Measurements from ENCODE around the gene ATP9B.
A peak's percentile ranks its signal among the peaks of the same experiment; 100 is the strongest.
"Not testable (repeated sequence)": the region's sequence is repeated elsewhere in the genome, so short reads cannot be mapped to it uniquely, and the experiment has no call there.

The ATP9B gene

DNA sequence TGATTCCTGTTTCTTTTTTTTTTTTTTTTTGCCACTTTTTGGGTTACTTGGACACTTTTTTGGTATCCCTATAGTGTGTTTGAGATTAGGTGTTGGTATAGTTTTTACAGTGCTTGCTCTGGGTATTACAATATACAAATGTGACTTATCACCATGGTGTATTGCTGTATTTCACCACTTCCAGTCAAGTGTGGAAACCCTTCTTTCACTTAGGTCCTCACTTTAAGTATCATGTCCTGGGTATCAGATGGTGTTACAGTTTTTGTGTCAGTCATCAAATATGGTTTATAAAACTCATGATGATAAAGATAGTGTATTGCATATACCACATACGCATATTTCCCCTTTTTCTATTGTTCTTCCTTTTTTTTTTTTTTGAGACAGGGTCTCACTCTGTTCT lies 1.8 kb downstream of the ATP9B start:
- no peak for DNase-seq (ENCODE audit: low spot score)

DNA sequence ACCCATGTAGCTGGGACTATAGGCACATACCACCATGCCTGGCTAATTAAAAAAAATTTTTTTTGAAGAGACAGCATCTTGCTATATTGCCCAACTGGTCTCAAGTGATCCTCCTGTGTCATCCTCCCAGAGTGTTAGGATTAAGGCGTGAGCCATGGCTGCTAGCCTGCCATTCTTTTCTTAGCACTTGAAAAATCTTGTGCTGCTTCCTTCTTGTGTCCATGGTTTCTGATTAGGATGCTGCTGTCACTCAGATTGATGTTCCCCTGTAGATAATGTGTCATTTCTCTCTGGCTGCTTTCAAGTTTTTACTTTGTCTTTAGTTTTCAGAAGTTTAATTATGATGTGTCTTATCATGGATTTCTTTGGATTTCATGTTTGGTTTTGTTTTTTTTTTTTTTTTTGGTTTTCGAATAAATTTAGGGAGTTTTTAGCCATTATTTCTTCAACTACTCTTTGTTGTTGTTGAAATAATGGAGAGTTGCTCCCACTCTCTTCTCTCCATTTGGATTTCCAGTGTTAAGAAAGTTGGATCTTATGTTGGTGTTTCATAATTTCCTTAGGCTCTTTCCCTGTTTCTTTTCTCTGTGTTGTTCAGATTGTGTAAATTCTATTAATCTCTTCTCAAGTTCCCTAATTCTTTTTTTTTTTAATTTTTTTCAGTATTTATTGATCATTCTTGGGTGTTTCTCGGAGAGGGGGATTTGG lies 2.5 kb downstream of the ATP9B start:
- DNase-seq (ENCODE audit: low spot score): no peak

DNA sequence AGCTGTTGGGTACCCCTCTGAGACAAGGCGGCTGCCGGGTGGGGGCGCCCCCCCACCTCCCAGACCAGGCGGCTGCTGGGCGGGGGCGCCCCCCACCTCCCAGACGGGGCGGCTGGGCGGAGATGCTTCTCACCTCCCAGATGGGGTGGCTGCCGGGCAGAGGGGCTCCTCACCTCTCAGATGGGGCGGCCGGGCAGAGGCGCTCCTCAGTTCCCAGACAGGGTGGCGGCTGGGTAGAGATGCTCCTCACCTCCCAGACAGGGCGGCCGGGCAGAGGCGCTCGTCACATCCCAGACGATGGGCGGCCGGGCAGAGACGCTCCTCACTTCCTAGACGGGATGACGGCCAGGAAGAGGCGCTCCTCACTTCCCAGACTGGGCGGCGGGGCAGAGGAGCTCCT lies 3.5 kb downstream of the ATP9B start:
- DNase-seq (ENCODE audit: low spot score): not testable (repeated sequence)

DNA sequence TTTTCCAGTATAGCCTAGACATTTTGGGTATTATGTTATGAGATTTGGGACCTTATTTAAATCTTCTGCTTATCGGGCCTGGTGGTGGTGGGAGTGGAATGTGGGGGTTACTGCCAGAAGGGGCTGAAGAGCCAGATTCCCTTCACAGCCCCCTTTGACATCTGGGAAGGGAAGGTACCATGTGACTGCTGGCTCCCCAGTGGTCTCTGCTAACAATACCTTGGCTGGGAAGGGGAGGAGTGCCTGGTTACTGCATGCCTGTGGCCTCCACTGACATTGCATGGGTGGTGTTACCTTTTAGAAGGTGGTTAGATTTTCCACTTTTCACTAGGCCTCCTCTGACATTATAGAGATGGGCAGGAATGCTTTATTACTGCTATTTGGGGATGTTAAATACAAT lies 8.0 kb downstream of the ATP9B start:
- DNase-seq (ENCODE audit: low spot score): no peak

DNA sequence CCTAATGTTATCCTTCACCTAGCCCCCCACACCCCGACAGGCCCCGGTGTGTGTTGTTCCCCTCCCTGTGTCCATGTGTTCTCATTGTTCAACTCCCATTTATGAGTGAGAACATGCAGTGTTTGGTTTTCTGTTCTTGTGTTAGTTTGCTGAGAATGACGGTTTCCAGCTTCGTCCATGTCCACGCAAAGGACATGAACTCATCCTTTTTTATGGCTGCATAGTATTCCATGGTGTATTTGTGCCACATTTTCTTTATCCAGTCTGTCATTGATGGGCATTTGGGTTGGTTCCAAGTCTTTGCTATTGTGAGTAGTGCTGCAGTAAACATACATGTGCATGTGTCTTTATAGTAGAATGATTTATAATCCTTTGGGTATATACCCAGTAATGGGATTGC lies 9.6 kb downstream of the ATP9B start:
- not testable (repeated sequence) for DNase-seq (ENCODE audit: low spot score)

DNA sequence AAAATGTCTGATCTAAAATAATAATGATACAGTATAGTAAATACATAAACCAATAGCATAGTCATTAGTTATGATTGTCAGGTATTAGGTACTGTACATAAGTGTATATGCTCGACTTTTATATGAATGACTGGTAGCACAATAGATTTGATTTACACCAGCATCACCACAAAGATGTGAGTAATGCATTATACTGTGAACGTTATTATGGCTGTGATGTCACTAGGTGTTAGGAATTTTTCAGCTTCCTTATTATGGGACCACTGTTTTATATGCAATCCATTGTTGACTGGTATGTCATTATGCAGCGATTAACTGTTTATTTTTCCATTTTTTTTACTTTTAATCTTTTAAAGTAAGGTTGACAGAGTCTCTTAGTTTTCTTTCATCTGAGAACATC lies 23.7 kb downstream of the ATP9B start:
- no peak for DNase-seq (ENCODE audit: low spot score)

DNA sequence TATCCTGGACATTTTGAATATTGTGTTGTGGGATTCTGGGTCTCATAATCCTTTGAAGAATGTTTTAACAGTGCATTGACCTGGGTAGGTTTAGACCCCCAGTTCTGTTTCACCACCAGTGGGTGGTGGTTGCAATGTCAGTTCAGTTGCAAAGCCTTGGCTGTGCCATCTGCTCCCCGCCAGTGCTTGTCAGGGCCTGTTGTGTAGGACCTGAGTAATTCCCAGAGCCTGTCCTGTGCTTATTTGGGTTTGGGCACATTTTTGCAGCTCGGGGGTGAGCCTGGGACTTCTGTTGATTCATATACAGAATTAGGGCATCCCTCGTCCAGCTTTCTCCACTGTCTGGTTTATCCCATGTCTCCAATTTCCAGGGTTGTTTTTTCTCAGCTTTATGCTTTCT lies 24.8 kb downstream of the ATP9B start:
- DNase-seq (ENCODE audit: low spot score): no peak

DNA sequence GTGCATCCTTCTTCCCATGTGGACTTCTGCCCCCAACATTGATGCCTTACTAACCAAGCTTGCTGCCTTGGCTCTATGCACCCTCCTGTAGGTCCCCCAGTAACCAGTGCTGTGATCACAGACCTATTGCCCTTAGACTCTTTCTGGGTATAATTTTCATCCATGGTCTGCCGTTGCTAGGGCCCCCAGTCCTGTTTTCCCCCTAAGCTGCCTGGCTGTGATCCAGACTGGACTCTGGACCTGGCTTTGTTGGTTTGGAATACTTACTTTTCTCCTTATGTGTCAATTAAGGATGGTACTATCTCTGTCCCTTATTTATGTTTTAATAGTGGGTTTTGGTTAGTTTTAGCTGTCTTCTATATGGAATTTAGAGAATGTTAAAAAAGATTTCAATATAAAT lies 26.0 kb downstream of the ATP9B start:
- DNase-seq (ENCODE audit: low spot score): no peak

DNA sequence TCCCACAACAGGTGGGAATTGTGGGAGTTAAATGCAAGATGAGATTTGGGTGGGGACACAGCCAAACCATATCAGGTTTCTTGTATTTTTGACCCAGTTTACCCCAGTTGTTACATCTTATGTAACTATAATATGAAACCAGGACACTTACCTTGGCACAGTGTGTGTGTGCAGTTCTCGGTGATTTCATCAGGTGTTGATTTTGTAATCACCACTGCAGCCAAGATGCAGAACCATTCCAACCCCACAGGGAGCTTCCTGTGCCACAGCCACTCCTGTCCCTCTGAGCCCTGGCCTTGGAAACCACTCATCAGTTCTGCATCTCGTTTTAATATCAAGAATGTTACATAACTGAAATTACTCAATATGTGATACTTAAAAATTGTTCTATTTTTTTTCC lies 31.8 kb downstream of the ATP9B start:
- DNase-seq (ENCODE audit: low spot score): no peak

DNA sequence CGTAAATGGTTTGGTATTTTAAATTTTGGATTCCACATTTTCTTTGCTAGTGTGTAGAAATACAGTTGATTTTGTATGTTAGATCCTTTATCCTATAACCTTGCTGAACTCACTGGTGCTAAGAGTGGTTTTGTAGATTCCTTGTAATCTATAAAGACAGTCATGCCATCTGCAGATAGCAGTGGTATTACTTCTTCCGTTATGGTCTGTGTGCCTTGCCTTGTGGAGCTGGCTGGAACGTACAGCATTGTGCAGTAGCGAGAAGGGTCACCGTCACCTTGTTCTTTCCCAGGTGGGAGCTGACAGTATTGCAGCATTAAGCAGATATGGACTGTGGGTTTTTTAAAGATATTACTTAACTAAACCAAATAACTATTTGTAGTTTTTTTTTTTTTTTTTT lies 33.7 kb downstream of the ATP9B start:
- no peak for DNase-seq (ENCODE audit: low spot score)

DNA sequence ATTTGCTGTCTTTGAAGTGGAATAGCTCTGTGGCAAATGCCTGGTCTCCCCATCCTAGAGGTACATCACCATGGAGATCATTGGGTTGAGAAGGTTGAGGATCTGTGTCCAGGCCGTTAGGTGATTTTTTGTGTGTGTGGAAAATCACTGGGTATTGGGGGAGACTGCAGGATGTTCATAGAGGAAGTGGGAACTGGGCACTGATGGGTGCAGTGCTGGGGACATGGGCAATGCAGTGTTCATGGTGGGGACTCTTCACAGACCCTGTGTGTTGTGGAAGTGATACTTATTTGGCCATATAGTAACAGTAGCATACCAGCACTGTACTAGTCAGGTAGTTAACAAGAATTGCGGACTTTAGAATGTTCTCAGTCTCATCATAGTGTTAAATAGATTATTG lies 34.9 kb downstream of the ATP9B start:
- DNase-seq (ENCODE audit: low spot score): no peak

DNA sequence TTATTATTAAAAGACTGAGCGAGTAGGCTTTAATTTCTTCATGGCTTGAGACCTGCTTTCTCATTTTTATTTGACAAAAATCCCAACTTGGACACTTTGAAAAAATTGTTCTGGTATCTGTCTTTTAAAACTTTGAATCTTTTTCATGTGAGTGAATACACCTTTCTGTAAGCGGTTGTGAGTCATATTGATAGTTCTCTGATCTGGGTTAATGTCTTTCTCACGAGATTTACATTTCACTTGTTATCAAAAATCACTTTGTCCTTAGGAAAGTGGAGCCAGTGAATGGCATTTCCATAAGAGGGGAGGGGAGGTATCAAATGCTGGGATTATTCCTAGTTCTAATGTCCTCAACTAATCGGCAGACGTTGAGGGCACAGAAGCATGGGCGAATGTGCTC lies 36.3 kb downstream of the ATP9B start:
- no peak for DNase-seq (ENCODE audit: low spot score)

DNA sequence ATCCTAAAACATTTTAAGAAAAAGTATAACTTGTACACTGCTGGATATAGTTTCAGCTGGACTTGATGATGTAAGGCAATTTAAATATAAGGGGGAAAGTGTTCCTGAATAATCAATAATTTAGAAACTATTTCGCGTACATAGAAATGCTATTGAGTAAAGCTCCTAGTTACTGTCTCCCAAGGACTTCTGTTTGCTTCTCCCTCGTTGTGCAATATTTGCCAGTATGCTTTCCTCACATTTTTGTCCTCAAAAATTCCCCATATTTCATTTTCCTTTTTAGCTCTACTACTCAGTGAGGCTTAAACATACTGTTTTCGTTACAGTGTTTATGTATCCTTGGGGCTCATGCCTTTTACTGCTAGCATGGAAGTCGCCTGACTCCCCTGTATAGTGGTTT lies 36.9 kb downstream of the ATP9B start:
- no peak for DNase-seq (ENCODE audit: low spot score)

DNA sequence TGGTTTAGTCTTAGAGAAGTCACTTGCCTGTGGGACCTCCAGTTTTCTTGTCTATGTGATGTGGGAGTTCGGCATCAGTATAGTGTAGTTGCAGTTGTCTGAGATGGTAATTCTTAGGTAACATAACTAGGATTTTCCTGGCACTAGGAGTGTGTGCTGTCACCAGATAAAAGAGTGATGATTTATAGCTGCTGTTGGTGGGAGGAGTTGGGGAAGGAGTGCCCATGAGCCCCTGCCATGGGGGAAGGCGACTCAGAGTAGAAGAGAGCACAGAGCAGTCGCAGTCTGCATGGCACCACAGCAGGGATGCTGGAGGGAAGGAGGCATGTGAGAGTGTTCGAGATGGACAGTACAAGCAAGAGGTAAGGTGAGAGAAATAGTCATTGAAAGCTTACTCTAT lies 38.7 kb downstream of the ATP9B start:
- DNase-seq (ENCODE audit: low spot score): no peak

DNA sequence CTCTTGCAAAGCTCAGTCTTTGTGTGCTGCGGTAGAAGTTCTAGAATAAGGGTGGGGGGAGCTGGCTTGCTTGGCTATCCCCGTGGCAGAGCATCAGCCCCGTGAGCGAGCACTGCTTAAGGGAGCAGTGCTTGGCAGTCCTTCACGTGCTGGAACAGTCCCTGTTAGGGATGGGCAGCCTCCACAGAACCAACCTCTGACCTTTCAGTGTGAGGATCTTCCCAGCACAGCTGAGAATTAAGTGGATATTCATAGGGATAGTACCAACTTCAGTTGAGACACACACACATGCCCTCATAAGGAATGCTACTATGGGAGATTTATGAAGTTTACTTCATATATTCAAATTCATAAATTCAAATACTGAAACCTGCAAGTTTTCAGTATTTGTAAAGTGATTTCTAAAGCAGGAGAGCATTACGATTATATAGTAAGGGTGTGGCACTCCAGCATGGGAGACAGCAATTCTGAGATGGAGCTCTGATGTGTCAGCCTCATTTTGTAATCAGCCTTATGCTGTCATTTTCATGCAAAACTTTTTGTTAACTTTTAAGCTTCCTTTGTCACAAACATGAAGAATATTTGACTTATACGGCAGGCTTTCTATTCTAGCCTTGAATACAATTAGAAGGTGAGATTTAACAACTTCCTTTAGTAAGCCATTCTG lies 39.5 kb downstream of the ATP9B start:
- no peak for DNase-seq (ENCODE audit: low spot score)

DNA sequence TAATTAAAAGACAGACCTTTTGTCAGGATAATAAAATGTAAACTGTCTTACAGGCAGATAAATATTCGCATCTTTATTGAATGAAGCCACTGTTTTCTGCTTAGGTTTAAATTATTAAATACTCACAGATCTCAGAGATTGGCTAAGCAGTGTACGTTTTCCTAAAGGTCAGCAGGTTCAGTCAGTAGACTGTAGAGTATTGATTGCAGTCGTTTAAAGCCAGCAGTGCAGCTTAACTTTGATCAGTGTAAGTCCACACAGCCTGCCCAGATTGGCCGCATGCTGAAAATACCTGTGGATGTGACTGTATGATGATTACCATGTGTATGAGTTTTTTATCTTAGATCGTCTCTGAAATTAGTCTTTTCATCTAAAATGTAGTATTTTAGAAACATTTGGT lies 42.3 kb downstream of the ATP9B start:
- no peak for DNase-seq (ENCODE audit: low spot score)

DNA sequence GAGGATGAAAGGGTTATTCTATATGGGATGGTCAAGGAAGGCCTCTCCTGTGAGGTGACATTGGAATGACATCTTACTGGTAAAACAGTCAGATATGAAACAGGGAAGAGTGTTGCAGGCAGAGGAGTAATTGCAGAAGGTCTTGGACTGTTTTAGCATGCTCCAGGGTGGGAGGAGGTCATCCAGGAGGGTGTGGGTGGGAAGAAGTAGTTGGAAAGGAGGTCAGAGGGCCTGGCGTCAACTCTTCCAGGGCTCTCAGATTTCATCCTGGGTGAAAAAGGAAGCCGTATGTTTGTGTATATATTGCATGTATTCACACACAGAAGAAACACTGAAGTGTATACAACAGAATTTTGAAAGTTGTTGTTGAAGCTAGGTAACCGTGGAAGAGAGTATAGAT lies 48.2 kb downstream of the ATP9B start:
- no peak for DNase-seq (ENCODE audit: low spot score)

DNA sequence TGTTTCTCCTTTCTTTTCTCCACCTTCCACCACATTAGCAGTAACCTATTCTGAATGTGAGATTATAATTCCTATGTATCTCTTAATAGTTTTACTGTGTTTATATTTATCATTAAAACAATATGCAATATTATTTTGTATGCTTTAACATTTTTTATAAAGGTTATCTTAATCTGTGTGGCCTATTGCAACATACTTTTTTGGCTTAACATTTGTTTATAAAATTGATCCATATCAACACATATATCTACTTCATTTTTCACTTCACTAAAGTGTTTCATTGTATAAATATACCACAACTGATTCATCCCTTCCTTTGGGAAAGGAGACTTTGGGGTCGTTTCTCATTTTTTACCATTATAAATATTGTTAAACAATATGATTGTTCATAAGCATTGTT lies 48.6 kb downstream of the ATP9B start:
- no peak for DNase-seq (ENCODE audit: low spot score)

DNA sequence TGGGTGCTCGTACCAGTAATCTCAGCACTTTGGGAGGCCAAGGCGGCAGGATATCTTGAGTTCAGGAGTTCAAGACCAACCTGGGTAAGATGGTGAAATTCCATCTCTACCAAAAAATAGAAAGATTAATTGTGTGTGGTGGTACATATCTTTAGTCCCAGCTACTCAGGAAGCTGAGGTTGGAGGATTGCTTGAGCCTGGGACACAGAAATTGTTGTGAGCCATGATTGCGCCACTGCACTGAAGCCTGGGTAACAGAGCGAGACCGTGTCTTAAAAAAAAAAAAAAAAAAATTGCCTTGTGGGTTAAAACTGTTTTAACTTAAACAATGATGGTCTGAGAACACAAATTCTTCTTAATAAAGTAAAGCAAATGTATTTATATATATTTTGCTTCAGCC lies 49.6 kb downstream of the ATP9B start:
- DNase-seq (ENCODE audit: low spot score): no peak

DNA sequence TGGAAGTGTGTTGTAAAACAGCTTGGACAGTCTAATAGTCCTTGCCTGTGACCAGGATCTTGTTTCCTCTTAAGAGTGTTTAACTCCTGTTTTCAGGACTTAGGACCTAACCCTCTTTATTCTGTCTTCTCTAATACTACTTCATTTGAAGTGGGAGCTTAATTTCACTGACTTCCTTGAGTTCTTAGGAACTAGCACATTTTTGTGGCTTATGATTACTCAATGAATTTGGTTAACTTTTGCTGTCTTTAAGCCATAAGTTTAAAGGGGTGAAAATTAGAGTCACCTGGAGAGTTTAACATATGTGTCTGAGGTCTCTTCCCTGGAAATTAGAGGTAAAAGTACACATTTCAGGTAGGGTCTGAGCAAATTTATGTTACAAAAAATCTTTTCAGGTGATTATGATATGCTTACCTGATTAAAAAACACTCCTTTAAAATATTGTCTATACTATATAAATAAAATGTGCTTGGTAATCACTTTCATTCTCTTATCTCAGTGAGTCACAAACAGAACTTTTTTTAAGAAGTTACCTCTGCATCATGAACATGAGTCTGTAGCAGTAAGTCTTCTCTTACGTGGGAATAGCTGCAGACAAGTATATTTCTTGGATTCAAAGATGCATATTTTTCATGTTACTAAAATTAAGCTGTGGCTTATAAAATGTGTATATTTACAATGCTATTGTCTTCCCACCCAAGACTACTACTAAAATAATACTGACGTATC lies 52.7 kb downstream of the ATP9B start:
- peak; percentile 5 for DNase-seq (ENCODE audit: low spot score)

DNA sequence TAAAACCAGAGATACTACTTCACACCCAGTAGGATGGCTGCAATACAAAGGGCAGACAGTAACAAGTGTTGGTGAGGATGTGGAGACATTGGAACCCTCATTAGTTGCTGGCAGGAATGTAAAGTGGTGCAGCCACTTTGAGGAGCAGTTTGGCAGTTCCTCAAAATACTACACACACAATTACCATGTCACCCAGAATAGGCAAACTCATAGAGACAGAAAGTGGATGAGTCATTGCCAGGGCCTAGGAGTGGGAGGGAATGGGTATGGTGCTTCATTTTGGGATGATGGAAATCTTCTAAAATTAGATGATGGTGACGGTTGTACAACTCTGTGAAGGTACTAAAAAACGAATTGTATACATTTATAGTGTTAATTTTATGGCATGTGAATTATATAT lies 54.8 kb downstream of the ATP9B start:
- DNase-seq (ENCODE audit: low spot score): peak; percentile 13

DNA sequence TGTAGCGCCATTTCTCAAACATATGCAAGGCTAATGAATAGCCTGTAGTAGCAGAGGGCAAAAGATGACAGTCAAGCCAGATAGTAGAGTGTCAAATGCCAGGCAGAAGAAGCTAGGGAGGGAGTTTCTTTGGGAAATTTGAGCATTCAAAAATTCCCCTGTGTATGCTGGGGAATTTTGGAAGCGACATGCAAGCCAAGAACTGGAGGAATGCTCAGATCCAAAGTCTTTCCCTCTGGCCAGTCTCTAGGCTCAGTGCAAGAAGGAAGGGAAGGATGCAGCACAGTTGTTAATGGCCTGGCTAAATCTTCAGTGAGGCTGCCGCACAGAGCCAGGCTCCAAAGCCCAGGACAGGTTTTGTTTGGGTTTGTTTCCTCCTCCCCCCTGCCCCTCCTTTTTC lies 59.9 kb downstream of the ATP9B start:
- DNase-seq (ENCODE audit: low spot score): no peak

DNA sequence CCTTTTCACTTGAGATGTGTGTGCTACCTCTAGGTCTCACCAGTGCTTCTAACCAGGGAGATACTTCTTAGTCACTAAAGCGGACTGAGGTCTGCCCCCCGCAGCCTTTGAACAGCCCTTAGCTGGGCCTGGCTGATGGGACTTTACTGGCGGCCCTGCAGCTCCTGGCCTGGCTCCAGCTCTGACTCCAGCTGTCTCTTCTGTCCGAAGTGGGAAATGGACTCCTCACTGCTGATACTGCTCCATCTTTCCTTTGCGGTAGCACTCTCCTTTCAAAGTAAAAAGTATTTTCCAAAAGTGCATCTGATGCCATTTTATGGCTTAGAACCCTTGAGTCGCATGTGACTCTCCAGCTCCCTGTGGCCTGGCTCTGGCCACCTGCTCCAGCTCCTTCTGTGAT lies 64.5 kb downstream of the ATP9B start:
- no peak for DNase-seq (ENCODE audit: low spot score)

DNA sequence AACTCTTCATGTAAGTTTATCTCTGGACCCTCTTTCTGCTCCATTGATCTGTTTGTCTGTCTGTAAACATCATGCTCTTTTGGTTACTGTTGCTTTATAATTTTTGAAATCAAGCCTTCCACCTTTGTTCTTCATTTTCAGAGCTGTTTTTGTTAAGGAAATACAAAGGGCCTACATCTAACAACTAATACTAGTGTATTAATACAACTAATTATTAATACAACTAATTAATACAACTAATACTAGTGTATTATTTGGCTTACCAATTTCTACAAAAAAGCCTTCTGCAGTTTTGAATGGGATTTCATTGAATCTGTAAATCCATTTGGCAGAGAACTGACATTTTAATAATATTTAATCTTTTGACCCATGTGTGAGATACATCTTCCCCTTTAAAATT lies 66.7 kb downstream of the ATP9B start:
- DNase-seq (ENCODE audit: low spot score): no peak
